T-helper 9 cell (primary cell): ENCODE measurements around the gene STKLD1.
A peak's percentile ranks its signal among the peaks of the same experiment; 100 is the strongest.

Experiments
- DNase-seq: peaks from one replicate; pipeline ENCODE4 v3.0.0-alpha.2; 2020

Gene STKLD1

GRCh38 chr9:133417541-133418461, 41.6 kb downstream of the STKLD1 start, which contains the start of gene REXO4:
Gene REXO4 (minus strand): TSS chr9:133418010. CDS start chr9:133417844, 166 bp downstream.
- DNase-seq, result peak; percentile 71

- no peak for DNase-seq
Observed at GRCh38 chr9:133419005-133419404, 42.8 kb downstream of the STKLD1 start.

GRCh38 chr9:133420392-133420827, 44.2 kb downstream of the STKLD1 start:
- no peak for DNase-seq

GRCh38 chr9:133421615-133422542, 45.7 kb downstream of the STKLD1 start, which contains the start of gene ADAMTS13:
Gene ADAMTS13 (plus strand): TSS chr9:133422367. CDS start chr9:133422444, 77 bp downstream.
- DNase-seq, result no peak

GRCh38 chr9:133423216-133423615, 47.0 kb downstream of the STKLD1 start:
- no peak for DNase-seq

- DNase-seq, result no peak
Observed at GRCh38 chr9:133424187-133424586, 48.0 kb downstream of the STKLD1 start.

GRCh38 chr9:133425049-133425632, 49.0 kb downstream of the STKLD1 start:
- no peak for DNase-seq

GRCh38 chr9:133426011-133426410, 49.8 kb downstream of the STKLD1 start:
- no peak for DNase-seq

- no peak for DNase-seq
Observed at GRCh38 chr9:133427658-133428348, 51.6 kb downstream of the STKLD1 start.

- DNase-seq, result no peak
Observed at GRCh38 chr9:133428617-133429101, 52.5 kb downstream of the STKLD1 start.

- no peak for DNase-seq
Observed at GRCh38 chr9:133429214-133429613, 53.0 kb downstream of the STKLD1 start.

- DNase-seq, result no peak
Observed at GRCh38 chr9:133429641-133430161, 53.5 kb downstream of the STKLD1 start.

- DNase-seq, result no peak
Observed at GRCh38 chr9:133430244-133430643, 54.1 kb downstream of the STKLD1 start.

GRCh38 chr9:133433351-133433843, 57.2 kb downstream of the STKLD1 start:
- DNase-seq, result no peak

- no peak for DNase-seq
Observed at GRCh38 chr9:133436681-133437080, 60.5 kb downstream of the STKLD1 start.

GRCh38 chr9:133437753-133438531, 61.8 kb downstream of the STKLD1 start:
- no peak for DNase-seq

GRCh38 chr9:133439337-133439736, 63.2 kb downstream of the STKLD1 start:
- no peak for DNase-seq

GRCh38 chr9:133440874-133441273, 64.7 kb downstream of the STKLD1 start:
- no peak for DNase-seq

GRCh38 chr9:133441571-133441970, 65.4 kb downstream of the STKLD1 start:
- DNase-seq, result no peak

- DNase-seq, result no peak
Observed at GRCh38 chr9:133443248-133443647, 67.1 kb downstream of the STKLD1 start.

GRCh38 chr9:133443982-133444381, 67.8 kb downstream of the STKLD1 start:
- no peak for DNase-seq
